Measurements from ENCODE around the gene TMEM140. TPM values are rescaled to one million over a fixed set of nuclear protein-coding genes. Genes with fewer than 3 reads are reported as not detected.
"Not testable (repeated sequence)": the region's sequence is repeated elsewhere in the genome, so short reads cannot be mapped to it uniquely, and the experiment has no call there.

TMEM140 gene
- total and polyA plus RNA-seq, 2 experiments from 2014 or later = 10.4 TPM; not detected in 1

DNA sequence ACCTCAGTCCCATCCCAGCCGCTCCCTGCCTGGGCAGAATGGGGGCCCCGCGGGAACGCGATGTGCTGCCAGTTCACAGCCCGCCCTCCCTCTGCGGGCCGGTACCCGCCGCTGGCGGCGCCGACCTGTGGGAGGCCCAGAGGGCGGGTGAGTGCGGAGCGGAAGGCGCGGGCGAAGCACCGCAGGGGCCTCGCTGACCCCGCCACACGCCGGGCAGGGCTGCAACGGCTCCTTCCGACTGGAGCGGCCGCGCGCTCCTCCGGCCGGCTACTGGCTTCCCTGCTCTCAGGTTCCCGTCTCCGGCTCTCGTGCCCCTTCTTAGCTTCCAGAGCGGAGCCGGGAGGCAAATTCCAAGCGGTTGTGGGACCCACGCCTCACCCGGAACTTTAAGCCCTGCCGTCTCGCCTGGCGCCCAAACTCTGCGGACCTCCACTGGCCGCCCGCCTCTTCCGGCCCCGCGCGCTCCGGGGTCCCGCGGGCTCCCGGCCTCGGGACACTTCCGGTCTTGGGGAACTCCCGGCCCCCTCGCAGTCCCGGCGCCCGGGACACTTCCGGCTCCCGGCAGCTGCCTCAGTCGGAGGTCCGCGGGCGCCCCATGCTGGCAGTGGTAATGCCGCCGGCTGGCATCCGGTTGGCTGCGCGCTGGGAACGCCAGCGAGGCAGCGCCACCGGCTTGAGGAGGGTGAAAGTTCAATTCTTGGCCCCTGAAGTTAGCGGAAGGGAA, 22.6 kb downstream of the TMEM140 start, which contains the start of gene CYREN:
Gene CYREN (minus strand): TSS at position 434 of the 724 bp plus-strand sequence. CDS start 1,785 bp downstream, outside the sequence.
- DNase-seq (ENCODE audit: low read depth in 1 of 2, low spot score in 1 of 2) = peak; percentile 96 to 98
- Histone ChIP-seq H3K4me3 (peak within 1 kb of the TSS; percentile 73), H3K27ac (peak within 1 kb of the TSS; percentile 94), H3K9me3 (ENCODE audit: low read depth) (no peaks in the 10 kb centered on the region), H3K36me3 (peaks cover 16% of the 10 kb centered on the region), H3K4me1 (ENCODE audit: low read depth) (peaks cover 9% of the 10 kb centered on the region), H3K27me3 (no peaks in the 10 kb centered on the region)
- TF ChIP-seq, protein P1, sequence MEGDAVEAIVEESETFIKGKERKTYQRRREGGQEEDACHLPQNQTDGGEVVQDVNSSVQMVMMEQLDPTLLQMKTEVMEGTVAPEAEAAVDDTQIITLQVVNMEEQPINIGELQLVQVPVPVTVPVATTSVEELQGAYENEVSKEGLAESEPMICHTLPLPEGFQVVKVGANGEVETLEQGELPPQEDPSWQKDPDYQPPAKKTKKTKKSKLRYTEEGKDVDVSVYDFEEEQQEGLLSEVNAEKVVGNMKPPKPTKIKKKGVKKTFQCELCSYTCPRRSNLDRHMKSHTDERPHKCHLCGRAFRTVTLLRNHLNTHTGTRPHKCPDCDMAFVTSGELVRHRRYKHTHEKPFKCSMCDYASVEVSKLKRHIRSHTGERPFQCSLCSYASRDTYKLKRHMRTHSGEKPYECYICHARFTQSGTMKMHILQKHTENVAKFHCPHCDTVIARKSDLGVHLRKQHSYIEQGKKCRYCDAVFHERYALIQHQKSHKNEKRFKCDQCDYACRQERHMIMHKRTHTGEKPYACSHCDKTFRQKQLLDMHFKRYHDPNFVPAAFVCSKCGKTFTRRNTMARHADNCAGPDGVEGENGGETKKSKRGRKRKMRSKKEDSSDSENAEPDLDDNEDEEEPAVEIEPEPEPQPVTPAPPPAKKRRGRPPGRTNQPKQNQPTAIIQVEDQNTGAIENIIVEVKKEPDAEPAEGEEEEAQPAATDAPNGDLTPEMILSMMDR (IDR thresholded peaks at IDR 0.05; ENCODE audit: low read depth, low read length) = peak; percentile 73

DNA sequence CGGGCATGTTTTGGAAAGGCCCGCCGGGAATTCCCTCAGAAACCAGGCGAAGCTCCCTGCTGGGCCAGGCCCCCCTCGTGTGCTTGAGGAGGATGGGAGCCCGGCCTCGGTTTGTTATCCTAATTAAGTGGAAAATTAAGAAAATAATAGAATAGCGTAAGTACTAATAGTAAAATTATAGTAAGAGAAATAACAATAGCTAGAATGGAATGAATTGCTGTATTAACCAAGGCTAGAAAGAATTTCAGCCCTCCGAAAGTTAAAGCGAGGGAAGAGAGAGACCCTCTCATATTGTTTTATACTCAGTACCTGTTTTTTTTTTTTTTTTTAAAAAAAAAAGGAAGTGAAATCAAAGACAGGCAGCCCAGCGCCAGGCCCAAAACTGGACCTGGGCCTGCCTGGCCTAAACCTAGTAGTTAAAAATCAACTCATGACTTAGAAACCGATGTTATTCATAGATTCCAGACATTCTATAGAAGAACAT, 23.2 kb downstream of the TMEM140 start:
- not testable (repeated sequence) for H3K9me3 ChIP-seq (ENCODE audit: low read depth); H3K4me1 ChIP-seq (ENCODE audit: low read depth); DNase-seq (ENCODE audit: low read depth in 1 of 2, low spot score in 1 of 2); H3K27me3 ChIP-seq
- Histone ChIP-seq H3K36me3 (peaks cover 11% of the 10 kb centered on the region), H3K4me3 (peak overlapping the region; percentile 73), H3K27ac (peak overlapping the region; percentile 94)

DNA sequence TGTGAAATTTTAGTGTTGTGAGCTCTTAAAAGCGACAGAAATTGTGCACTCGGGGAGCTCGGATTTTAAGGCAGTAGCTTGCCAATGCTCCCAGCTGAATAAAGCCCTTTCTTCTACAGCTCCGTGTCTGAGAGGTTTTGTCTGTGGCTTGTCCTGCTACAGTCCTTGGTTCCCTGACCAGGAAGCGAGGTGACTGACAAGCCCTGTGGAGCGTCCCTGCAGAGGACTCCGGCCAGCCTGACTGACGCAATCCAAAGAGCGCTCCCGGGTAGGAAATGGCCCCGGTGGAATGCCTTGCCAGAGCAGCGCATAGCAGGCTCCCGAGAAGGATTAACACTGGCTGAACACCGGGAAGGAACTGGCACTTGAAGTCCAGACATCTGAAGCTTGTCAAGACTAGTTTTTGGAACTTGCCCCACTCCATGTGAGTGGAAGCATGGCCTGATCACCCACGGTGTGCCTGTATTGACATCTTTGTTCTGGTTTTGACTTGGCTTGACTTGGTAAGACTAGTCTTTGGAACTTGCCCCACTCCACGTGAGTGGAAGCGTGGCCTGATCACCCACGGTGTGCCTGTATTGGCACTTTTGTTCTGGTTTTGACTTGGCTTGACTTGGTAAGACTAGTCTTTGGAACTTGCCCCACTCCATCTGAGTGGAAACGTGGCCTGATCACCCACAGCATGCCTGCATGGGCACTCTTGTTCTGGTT, 23.9 kb downstream of the TMEM140 start:
- peak overlapping the region; percentile 94 for H3K27ac ChIP-seq
- H3K4me1 ChIP-seq (ENCODE audit: low read depth); H3K27me3 ChIP-seq; H3K4me3 ChIP-seq; H3K9me3 ChIP-seq (ENCODE audit: low read depth); H3K36me3 ChIP-seq: not testable (repeated sequence)
- peak; percentile 25 to 38 for DNase-seq (ENCODE audit: low read depth in 1 of 2, low spot score in 1 of 2)

DNA sequence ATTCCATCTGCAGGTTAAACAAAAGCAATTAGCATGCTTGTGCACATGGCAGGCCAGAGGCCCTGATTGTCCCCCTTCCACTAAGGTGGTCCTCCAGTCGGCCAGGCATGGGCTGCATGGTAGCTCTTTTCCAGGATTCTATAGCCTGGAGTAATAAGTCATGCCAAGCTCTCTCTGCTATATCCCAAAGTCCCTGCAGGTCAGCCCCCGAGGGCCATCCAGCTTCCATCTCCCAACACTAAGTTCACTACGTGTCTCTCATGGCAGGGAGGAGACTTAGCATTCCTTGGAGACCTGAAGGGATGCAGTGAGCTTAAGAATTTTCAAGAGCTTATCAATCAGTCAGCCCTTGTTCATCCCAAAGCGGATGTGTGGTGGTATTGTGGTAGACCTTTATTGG, 26.0 kb downstream of the TMEM140 start:
- not testable (repeated sequence) for H3K36me3 ChIP-seq; H3K4me3 ChIP-seq; H3K9me3 ChIP-seq (ENCODE audit: low read depth); H3K27ac ChIP-seq; DNase-seq (ENCODE audit: low read depth in 1 of 2, low spot score in 1 of 2); H3K27me3 ChIP-seq; H3K4me1 ChIP-seq (ENCODE audit: low read depth)

DNA sequence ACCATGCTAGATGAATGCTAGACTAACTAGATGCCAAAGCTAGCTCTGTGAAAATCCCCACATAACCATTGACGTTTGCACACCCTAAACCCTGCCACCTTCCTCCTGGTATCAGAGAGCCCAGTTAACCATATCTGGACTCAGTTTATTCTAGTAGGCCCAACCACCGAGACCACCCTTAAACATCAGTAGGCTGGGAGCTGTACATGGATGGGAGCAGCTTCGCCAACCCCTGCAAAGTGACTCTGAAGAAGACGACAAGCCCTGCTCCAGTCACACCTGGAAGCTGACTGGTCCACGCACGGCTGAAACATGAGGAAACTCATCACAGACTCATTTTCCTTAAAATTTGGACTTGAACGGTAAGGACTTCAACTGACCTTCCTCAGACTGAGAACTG, 27.1 kb downstream of the TMEM140 start:
- Histone ChIP-seq H3K27me3 (no peaks in the 10 kb centered on the region), H3K4me1 (ENCODE audit: low read depth) (no peaks in the 10 kb centered on the region), H3K4me3 (no peak overlapping the region), H3K9me3 (ENCODE audit: low read depth) (no peaks in the 10 kb centered on the region), H3K36me3 (no peaks in the 10 kb centered on the region), H3K27ac (no peak overlapping the region)
- TF ChIP-seq, protein P1 (IDR thresholded peaks at IDR 0.05; ENCODE audit: low read depth, low read length) = no peak
- no peak for DNase-seq (ENCODE audit: low read depth in 1 of 2, low spot score in 1 of 2)

DNA sequence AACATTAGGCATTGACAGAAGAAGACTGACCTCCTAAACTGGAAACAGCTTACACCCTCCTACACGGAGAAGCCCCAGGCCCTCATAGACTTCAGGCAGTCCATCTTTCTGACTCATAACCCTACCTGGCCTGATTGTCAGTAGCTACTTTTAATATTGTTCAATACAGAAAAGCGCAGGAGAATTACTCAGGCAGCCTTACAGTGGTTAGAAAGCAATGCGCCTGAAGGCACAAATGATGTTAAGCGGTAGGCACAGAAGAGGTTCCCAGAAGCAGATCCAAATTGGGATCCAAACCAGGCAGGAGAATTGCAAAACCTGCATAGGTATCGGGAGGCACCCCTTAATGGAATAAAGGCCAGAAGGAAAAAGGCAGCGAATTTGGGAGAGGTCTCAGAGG, 28.1 kb downstream of the TMEM140 start:
- H3K4me1 ChIP-seq (ENCODE audit: low read depth) = no peaks in the 10 kb centered on the region
- H3K9me3 ChIP-seq (ENCODE audit: low read depth) = peaks cover 4% of the 10 kb centered on the region
- H3K27me3 ChIP-seq = no peaks in the 10 kb centered on the region
- TF ChIP-seq, protein P1 (IDR thresholded peaks at IDR 0.05; ENCODE audit: low read depth, low read length) = no peak
- H3K36me3 ChIP-seq = no peaks in the 10 kb centered on the region
- H3K27ac ChIP-seq = no peak overlapping the region
- no peak overlapping the region for H3K4me3 ChIP-seq
- no peak for DNase-seq (ENCODE audit: low read depth in 1 of 2, low spot score in 1 of 2)
